ENCODE results near the gene IL1A. TPM values are rescaled to one million over a fixed set of nuclear protein-coding genes. Genes with fewer than 3 reads are reported as not detected.

The IL1A gene
- polyA plus RNA-seq, 1 of the 3 experiments (the other 2 are of a cell fraction): not detected

DNA sequence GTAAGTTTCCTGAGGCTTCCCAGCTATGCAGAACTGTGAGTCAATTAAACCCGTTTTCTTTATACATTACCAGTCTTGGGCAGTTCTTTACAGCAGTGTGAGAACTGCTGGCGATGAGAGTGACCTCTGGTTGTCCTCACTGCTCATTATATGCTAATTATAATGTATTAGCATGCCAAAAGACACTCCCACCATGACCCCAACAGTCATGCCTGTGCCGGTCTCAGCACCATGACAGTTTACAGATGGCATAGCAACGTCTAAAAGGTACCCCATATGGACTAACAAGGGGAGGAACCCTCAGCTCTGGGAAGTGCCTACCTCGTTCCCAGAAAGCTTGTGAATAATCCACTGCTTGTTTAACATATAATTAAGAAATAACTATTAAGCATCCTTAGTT is 8.1 kb upstream of the IL1A start:
- Histone ChIP-seq H3K4me1 (ENCODE audit: control insufficient read depth in 1 of 2, insufficient read depth in 2 of 2, low read depth in 1 of 2, low read length in 1 of 2) (0 out of 4 replicates have a peak, but pooled peaks cover 0 to 3% of the 10 kb centered on the region in 2 experiments), H3K27ac (ENCODE audit: low read depth in 2 of 2, low read length in 1 of 2) (no peak overlapping the region), H3K9me2 (no peaks in the 10 kb centered on the region), H4K20me1 (ENCODE audit: insufficient read depth) (no peaks in the 10 kb centered on the region), H3K36me3 (replicated peaks in 1 of 2; ENCODE audit: control insufficient read depth in 1 of 2, insufficient read depth in 2 of 2, low read length in 1 of 2) (no peaks in the 10 kb centered on the region), H3K4me3 (ENCODE audit: low read depth in 2 of 2, low read length in 1 of 2) (no peak overlapping the region), H2AFZ (ENCODE audit: low read depth) (no peak overlapping the region), H3K9me3 (no peaks in the 10 kb centered on the region), H3K27me3 (ENCODE audit: insufficient read depth) (no peaks in the 10 kb centered on the region), H3K9ac (no peak overlapping the region), H3F3A (replicated peaks; ENCODE audit: insufficient read depth) (peaks cover 4% of the 10 kb centered on the region), H3K4me2 (no peak overlapping the region), H3K79me2 (ENCODE audit: insufficient read depth) (no peaks in the 10 kb centered on the region)
- ChIA-PET POLR2A (no interaction called here), CTCF (no interaction called here)
- WGBS (ENCODE audit: low lambda C conversion rate): 40% methylated on average over 5 of the region's 5 CpGs
- DNase-seq: no peak
- no peak for TF ChIP-seq TCF12 (IDR thresholded peaks at IDR 0.05)
- TF ChIP-seq SMC3 (IDR thresholded peaks at IDR 0.05; ENCODE audit: low read depth, low read length): no peak

DNA sequence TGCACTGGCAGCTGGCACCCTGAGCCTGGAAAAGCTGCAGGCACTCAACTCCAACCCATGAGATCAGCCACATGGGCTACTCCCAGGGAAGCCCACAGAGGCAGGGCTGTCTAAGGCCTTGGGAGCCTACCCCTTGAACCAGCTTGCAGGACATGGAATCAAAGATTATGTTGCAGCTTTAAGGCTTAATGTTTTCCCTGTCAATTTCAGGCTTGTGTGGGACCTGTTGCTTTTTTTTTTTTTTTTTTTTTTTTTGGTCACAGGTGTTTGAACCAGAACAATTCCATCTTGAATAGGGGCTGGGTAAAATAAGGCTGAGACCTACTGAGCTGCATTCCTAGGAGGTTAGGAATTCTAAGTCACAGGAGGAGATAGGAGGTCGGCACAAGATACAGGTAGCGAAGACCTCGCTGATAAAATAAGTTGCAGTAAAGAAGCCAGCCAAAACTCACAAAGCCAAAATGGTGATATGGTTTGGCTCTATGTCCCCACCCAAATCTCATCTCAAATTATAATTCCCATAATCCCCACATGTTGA is 7.5 kb upstream of the IL1A start:
- 89% methylated on average over 3 of the region's 3 CpGs for WGBS (ENCODE audit: low lambda C conversion rate)
- POLR2A ChIA-PET: no interaction called here

More for the DNA sequence above, 7.5 kb upstream of the IL1A start:
- no peak overlapping the region for H3K4me3 ChIP-seq (ENCODE audit: low read depth in 2 of 2, low read length in 1 of 2)
- no peak overlapping the region for H2AFZ ChIP-seq (ENCODE audit: low read depth)
- CTCF ChIA-PET: no interaction called here
- no peaks in the 10 kb centered on the region for H3K79me2 ChIP-seq (ENCODE audit: insufficient read depth)
- H3K9me3 ChIP-seq: no peaks in the 10 kb centered on the region
- no peaks in the 10 kb centered on the region for H3K36me3 ChIP-seq (replicated peaks in 1 of 2; ENCODE audit: control insufficient read depth in 1 of 2, insufficient read depth in 2 of 2, low read length in 1 of 2)
- peaks cover 4% of the 10 kb centered on the region for H3F3A ChIP-seq (replicated peaks; ENCODE audit: insufficient read depth)
- no peak for DNase-seq
- no peak overlapping the region for H3K4me2 ChIP-seq
- no peak overlapping the region for H3K9ac ChIP-seq
- TF ChIP-seq TAF1 (IDR thresholded peaks at IDR 0.05; ENCODE audit: borderline replicate concordance, low read depth, low read length): no peak
- TF ChIP-seq FOXM1 (IDR thresholded peaks at IDR 0.05; ENCODE audit: low read depth): no peak
- TF ChIP-seq JUND (IDR thresholded peaks at IDR 0.05): no peak
- TF ChIP-seq, protein P1, sequence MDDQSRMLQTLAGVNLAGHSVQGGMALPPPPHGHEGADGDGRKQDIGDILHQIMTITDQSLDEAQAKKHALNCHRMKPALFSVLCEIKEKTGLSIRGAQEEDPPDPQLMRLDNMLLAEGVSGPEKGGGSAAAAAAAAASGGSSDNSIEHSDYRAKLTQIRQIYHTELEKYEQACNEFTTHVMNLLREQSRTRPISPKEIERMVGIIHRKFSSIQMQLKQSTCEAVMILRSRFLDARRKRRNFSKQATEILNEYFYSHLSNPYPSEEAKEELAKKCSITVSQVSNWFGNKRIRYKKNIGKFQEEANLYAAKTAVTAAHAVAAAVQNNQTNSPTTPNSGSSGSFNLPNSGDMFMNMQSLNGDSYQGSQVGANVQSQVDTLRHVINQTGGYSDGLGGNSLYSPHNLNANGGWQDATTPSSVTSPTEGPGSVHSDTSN (IDR thresholded peaks at IDR 0.05): no peak
- TF ChIP-seq MXI1 (IDR thresholded peaks at IDR 0.05; ENCODE audit: low read depth, low read length): no peak
- TF ChIP-seq GATA2 (CRISPR knock-in tag; IDR thresholded peaks at IDR 0.05): no peak
- TF ChIP-seq, protein P2, sequence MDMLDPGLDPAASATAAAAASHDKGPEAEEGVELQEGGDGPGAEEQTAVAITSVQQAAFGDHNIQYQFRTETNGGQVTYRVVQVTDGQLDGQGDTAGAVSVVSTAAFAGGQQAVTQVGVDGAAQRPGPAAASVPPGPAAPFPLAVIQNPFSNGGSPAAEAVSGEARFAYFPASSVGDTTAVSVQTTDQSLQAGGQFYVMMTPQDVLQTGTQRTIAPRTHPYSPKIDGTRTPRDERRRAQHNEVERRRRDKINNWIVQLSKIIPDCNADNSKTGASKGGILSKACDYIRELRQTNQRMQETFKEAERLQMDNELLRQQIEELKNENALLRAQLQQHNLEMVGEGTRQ (IDR thresholded peaks at IDR 0.05; ENCODE audit: borderline replicate concordance, low read depth, low read length): no peak
- no peak for TF ChIP-seq TCF12 (IDR thresholded peaks at IDR 0.05)
- no peak for TF ChIP-seq NFIC (IDR thresholded peaks at IDR 0.05; ENCODE audit: borderline replicate concordance)
- TF ChIP-seq RXRA (IDR thresholded peaks at IDR 0.05; ENCODE audit: borderline replicate concordance, low read depth): no peak
- TF ChIP-seq GABPA (IDR thresholded peaks at IDR 0.05; ENCODE audit: low read depth): no peak
- no peak for TF ChIP-seq FOSL2 (IDR thresholded peaks at IDR 0.05; ENCODE audit: borderline replicate concordance, low read depth)
- TF ChIP-seq, protein P3, sequence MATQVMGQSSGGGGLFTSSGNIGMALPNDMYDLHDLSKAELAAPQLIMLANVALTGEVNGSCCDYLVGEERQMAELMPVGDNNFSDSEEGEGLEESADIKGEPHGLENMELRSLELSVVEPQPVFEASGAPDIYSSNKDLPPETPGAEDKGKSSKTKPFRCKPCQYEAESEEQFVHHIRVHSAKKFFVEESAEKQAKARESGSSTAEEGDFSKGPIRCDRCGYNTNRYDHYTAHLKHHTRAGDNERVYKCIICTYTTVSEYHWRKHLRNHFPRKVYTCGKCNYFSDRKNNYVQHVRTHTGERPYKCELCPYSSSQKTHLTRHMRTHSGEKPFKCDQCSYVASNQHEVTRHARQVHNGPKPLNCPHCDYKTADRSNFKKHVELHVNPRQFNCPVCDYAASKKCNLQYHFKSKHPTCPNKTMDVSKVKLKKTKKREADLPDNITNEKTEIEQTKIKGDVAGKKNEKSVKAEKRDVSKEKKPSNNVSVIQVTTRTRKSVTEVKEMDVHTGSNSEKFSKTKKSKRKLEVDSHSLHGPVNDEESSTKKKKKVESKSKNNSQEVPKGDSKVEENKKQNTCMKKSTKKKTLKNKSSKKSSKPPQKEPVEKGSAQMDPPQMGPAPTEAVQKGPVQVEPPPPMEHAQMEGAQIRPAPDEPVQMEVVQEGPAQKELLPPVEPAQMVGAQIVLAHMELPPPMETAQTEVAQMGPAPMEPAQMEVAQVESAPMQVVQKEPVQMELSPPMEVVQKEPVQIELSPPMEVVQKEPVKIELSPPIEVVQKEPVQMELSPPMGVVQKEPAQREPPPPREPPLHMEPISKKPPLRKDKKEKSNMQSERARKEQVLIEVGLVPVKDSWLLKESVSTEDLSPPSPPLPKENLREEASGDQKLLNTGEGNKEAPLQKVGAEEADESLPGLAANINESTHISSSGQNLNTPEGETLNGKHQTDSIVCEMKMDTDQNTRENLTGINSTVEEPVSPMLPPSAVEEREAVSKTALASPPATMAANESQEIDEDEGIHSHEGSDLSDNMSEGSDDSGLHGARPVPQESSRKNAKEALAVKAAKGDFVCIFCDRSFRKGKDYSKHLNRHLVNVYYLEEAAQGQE (IDR thresholded peaks at IDR 0.05; ENCODE audit: low read depth, low read length): no peak
- no peak for TF ChIP-seq YY1 (IDR thresholded peaks at IDR 0.05; ENCODE audit: low read depth)
- TF ChIP-seq, protein P4, sequence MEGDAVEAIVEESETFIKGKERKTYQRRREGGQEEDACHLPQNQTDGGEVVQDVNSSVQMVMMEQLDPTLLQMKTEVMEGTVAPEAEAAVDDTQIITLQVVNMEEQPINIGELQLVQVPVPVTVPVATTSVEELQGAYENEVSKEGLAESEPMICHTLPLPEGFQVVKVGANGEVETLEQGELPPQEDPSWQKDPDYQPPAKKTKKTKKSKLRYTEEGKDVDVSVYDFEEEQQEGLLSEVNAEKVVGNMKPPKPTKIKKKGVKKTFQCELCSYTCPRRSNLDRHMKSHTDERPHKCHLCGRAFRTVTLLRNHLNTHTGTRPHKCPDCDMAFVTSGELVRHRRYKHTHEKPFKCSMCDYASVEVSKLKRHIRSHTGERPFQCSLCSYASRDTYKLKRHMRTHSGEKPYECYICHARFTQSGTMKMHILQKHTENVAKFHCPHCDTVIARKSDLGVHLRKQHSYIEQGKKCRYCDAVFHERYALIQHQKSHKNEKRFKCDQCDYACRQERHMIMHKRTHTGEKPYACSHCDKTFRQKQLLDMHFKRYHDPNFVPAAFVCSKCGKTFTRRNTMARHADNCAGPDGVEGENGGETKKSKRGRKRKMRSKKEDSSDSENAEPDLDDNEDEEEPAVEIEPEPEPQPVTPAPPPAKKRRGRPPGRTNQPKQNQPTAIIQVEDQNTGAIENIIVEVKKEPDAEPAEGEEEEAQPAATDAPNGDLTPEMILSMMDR (IDR thresholded peaks at IDR 0.05): no peak
- H3K27me3 ChIP-seq (ENCODE audit: insufficient read depth): no peaks in the 10 kb centered on the region
- 0 out of 4 replicates have a peak, but pooled peaks cover 0 to 3% of the 10 kb centered on the region in 2 experiments for H3K4me1 ChIP-seq (ENCODE audit: control insufficient read depth in 1 of 2, insufficient read depth in 2 of 2, low read depth in 1 of 2, low read length in 1 of 2)
- no peaks in the 10 kb centered on the region for H4K20me1 ChIP-seq (ENCODE audit: insufficient read depth)
- H3K27ac ChIP-seq (ENCODE audit: low read depth in 2 of 2, low read length in 1 of 2): no peak overlapping the region
- no peaks in the 10 kb centered on the region for H3K9me2 ChIP-seq
